HepG2 (cell line): ENCODE results near the gene CNTN5. TPM values are rescaled to one million over a fixed set of nuclear protein-coding genes. Genes with fewer than 3 reads are reported as not detected.

Source experiments
- ATAC-seq: fragments of 200-7000 bp; cut with Tn5 transposase; 3 replicates; pipeline ENCODE4 v1.9.1; 2020; ENCODE audit warnings: mild to moderate bottlenecking, moderate library complexity
- BruUV-seq: library from RNA; stranded (reverse); fragments of 400-500 nt; replicated peaks from 2 replicates; lab custom pipeline; 2021; lab: Mats Ljungman, UMichigan
- CTCF ChIA-PET: fragments of 300-600 bp; formaldehyde crosslinking; extraction: SDS; loops from one replicate; lab custom pipeline; 2021; ENCODE audit warnings: low total read pairs, inconsistent platforms, low intra/inter-chr PET ratio; lab: Yijun Ruan, JAX
- POLR2A ChIA-PET: fragments of 350-600 bp; sonication (Branson Sonifier 250); formaldehyde crosslinking; loops from one replicate; lab custom pipeline; 2020; ENCODE audit warnings: antibody characterized with exemption, inconsistent platforms; lab: Yijun Ruan, JAX
- DNase-seq: peaks from one replicate; pipeline ENCODE4 v3.0.0-alpha.2; 2015; ENCODE audit warnings: low spot score
- FAIRE-seq: peaks from 3 replicates; lab custom pipeline; 2011; peaks lifted over from hg19 to GRCh38; lab: Jason Lieb, UNC
- H2AFZ ChIP-seq: one replicate; pipeline ENCODE4 v1.6.1; 2011; ENCODE audit warnings: low read length, inconsistent platforms
- H3K27ac ChIP-seq: fragments of 300-600 bp; 3 replicates; pipeline ENCODE4 v1.8.0; 2011; ENCODE audit warnings: mixed run types, mild to moderate bottlenecking, mixed read lengths, low read length, inconsistent platforms; ENCODE audit not compliant: insufficient read depth; ENCODE audit errors: extremely low read length
- H3K27me3 ChIP-seq, 2 experiments: fragments of 200-600 bp in 1 of 2; 2 replicates in 1 of 2; 3 replicates in 1 of 2; pipeline versions ENCODE4 v1.6.0 to v1.8.0; 2011; ENCODE audit warnings: low read length in 2 of 2, mild to moderate bottlenecking in 2 of 2, moderate library complexity in 2 of 2, inconsistent platforms in 1 of 2; ENCODE audit not compliant: insufficient read depth in 2 of 2, control insufficient read depth in 1 of 2
- H3K36me3 ChIP-seq, 2 experiments: fragments of 200-600 bp in 1 of 2; replicated peaks in 1 of 2; 2 replicates in 1 of 2; 3 replicates in 1 of 2; pipeline versions ENCODE4 v1.5.1 to v1.8.0; 2011; ENCODE audit warnings: low read length in 2 of 2, inconsistent platforms in 1 of 2; ENCODE audit not compliant: insufficient read depth in 2 of 2, control insufficient read depth in 1 of 2
- H3K4me1 ChIP-seq: 2 replicates; pipeline ENCODE4 v1.5.1; 2012; ENCODE audit warnings: low read length, inconsistent platforms; ENCODE audit not compliant: insufficient read depth
- H3K4me2 ChIP-seq: 2 replicates; pipeline ENCODE4 v1.6.0; 2011; ENCODE audit warnings: low read depth, low read length, inconsistent platforms
- H3K4me3 ChIP-seq, 3 experiments: fragments of 200-600 bp in 1 of 3; sonication (generic), shearing (Covaris generic) in 1 of 3; replicated peaks in 1 of 3; 2 replicates each; pipeline ENCODE4 v1.5.1; 2011 to 2016; ENCODE audit warnings: low read length in 3 of 3, inconsistent platforms in 2 of 3, low read depth in 2 of 3, mild to moderate bottlenecking in 2 of 3, control low read depth in 1 of 3, mixed read lengths in 1 of 3; ENCODE audit not compliant: insufficient read depth in 1 of 3
- H3K79me2 ChIP-seq: one replicate; pipeline ENCODE4 v1.6.1; 2011; ENCODE audit warnings: low read length, inconsistent platforms; ENCODE audit not compliant: insufficient read depth
- H3K9ac ChIP-seq: 2 replicates; pipeline ENCODE4 v1.6.0; 2011; ENCODE audit warnings: mild to moderate bottlenecking, low read depth, low read length, inconsistent platforms; ENCODE audit not compliant: insufficient read depth
- H3K9me3 ChIP-seq: 2 replicates; pipeline ENCODE4 v1.5.1; 2012; ENCODE audit warnings: mild to moderate bottlenecking, low read length
- H4K20me1 ChIP-seq: 2 replicates; pipeline ENCODE4 v1.6.0; 2011; ENCODE audit warnings: inconsistent platforms, mild to moderate bottlenecking, low read length, moderate library complexity; ENCODE audit not compliant: insufficient read depth
- ELF1 ChIP-seq: sonication (generic); formaldehyde crosslinking; IDR thresholded peaks from 2 replicates; pipeline ENCODE4 v1.4.0; 2020; ENCODE audit warnings: missing genetic modification reagents
- MED8 ChIP-seq: sonication (generic); formaldehyde crosslinking; IDR thresholded peaks from 2 replicates; pipeline ENCODE4 v1.8.1; 2023; ENCODE audit warnings: mild to moderate bottlenecking, missing genetic modification reagents; ENCODE audit not compliant: insufficient replicate concordance
- YEATS4 ChIP-seq: sonication (generic); formaldehyde crosslinking; IDR thresholded peaks from 2 replicates; pipeline ENCODE4 v1.4.0; 2020; ENCODE audit warnings: missing genetic modification reagents, borderline replicate concordance
- ZBTB25 ChIP-seq: IDR thresholded peaks from 2 replicates; pipeline ENCODE4 v1.6.1; 2018; ENCODE audit warnings: missing genetic modification reagents
- ZNF260 ChIP-seq: sonication (generic); formaldehyde crosslinking; IDR thresholded peaks from 2 replicates; pipeline ENCODE4 v1.4.0; 2020; ENCODE audit warnings: missing genetic modification reagents, low read depth, mild to moderate bottlenecking, borderline replicate concordance
- ZNF274 ChIP-seq: sonication (generic); formaldehyde crosslinking; IDR thresholded peaks from 2 replicates; pipeline ENCODE4 v1.5.1; 2020; ENCODE audit warnings: mild to moderate bottlenecking, missing genetic modification reagents
- ZNF564 ChIP-seq: sonication (generic); formaldehyde crosslinking; IDR thresholded peaks from 2 replicates; pipeline ENCODE4 v1.8.1; 2023; ENCODE audit warnings: mild to moderate bottlenecking, missing genetic modification reagents
- ZSCAN21 ChIP-seq: sonication (generic); formaldehyde crosslinking; IDR thresholded peaks from 2 replicates; pipeline ENCODE4 v1.8.0; 2022; ENCODE audit warnings: mild to moderate bottlenecking, missing genetic modification reagents, moderate library complexity, borderline replicate concordance
- WGBS: methylation state at CpG from one replicate; pipeline ENCODE4 v1.1.6; 2017; ENCODE audit warnings: low lambda C conversion rate; 5-methylcytosine and 5-hydroxymethylcytosine counted together
- in situ Hi-C: cut with HindIII; loops from 2 replicates; pipeline ENCODE4 v1.10.0; 2017; ENCODE audit warnings: low pct_unique_long_range_greater_than_20kb; ENCODE audit not compliant: extremely low pct_ligation_motif_present
- intact Hi-C: fragments of 100-400 bp; cut with micrococcal nuclease; formaldehyde crosslinking; loops from one replicate; pipeline ENCODE4 v1.10.0; 2022; ENCODE audit not compliant: unreplicated experiment
- polyA plus RNA-seq, 8 experiments: library from polyadenylated mRNA; depleted of rRNA in 3 of 8; stranded (reverse) in 7 of 8; unstranded in 1 of 8; fragments of >200 nt; fragmentation: Illumina TruSeq in 4 of 8; extraction: Trizol in 4 of 8; gene quantifications; 2 replicates each; pipeline versions ENCODE4 v1.2.1 to v1.2.3, GENCODE V29; 2011 to 2016; ENCODE audit warnings: low read depth in 4 of 8, missing spikeins in 1 of 8, mixed read lengths in 1 of 8; ENCODE audit not compliant: insufficient read depth in 1 of 8
- total RNA-seq, 5 experiments: library from RNA; depleted of rRNA; stranded (reverse); fragments of >200 nt; fragmentation: Illumina TruSeq; extraction: Trizol; gene quantifications; 2 replicates each; pipeline ENCODE4 v1.2.3, GENCODE V29; 2016; ENCODE audit warnings: low read depth in 1 of 5
- TF ChIP-seq, protein P1 (sequence below): sonication (generic); formaldehyde crosslinking; IDR thresholded peaks from 2 replicates; pipeline ENCODE4 v1.5.0; 2020; ENCODE audit warnings: missing genetic modification reagents
- TF ChIP-seq, protein P2 (sequence below): IDR thresholded peaks from 2 replicates; pipeline ENCODE4 v1.6.1; 2016; ENCODE audit warnings: control low read depth

CNTN5 gene
- total and polyA plus RNA-seq, 2 of the 13 experiments (the other 11 are each of a cell fraction or from before 2014, with no cell fraction given) = not detected

GRCh38 chr11:99614352-99614751, 593.6 kb downstream of the CNTN5 start:
- no peak overlapping the region for H3K4me3 ChIP-seq
- intact Hi-C loops = no loop called here
- CTCF ChIA-PET = no interaction called here
- H3K27me3 ChIP-seq = no peaks in the 10 kb centered on the region
- no peak for FAIRE-seq
- no peaks in the 10 kb centered on the region for H3K36me3 ChIP-seq
- no peak for DNase-seq
- no peak overlapping the region for H2AFZ ChIP-seq
- POLR2A ChIA-PET = no interaction called here
- no peak for TF ChIP-seq YEATS4
- TF ChIP-seq, protein P1, sequence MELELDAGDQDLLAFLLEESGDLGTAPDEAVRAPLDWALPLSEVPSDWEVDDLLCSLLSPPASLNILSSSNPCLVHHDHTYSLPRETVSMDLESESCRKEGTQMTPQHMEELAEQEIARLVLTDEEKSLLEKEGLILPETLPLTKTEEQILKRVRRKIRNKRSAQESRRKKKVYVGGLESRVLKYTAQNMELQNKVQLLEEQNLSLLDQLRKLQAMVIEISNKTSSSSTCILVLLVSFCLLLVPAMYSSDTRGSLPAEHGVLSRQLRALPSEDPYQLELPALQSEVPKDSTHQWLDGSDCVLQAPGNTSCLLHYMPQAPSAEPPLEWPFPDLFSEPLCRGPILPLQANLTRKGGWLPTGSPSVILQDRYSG (CRISPR knock-in tag) = no peak
- TF ChIP-seq ZNF564 = no peak
- TF ChIP-seq ZSCAN21 = no peak
- TF ChIP-seq ZNF274 (CRISPR knock-in tag) = no peak
- no peak for TF ChIP-seq ZBTB25
- no peak for TF ChIP-seq ZNF260 (CRISPR knock-in tag)
- TF ChIP-seq ELF1 = no peak
- no peak for TF ChIP-seq MED8
- TF ChIP-seq, protein P2, sequence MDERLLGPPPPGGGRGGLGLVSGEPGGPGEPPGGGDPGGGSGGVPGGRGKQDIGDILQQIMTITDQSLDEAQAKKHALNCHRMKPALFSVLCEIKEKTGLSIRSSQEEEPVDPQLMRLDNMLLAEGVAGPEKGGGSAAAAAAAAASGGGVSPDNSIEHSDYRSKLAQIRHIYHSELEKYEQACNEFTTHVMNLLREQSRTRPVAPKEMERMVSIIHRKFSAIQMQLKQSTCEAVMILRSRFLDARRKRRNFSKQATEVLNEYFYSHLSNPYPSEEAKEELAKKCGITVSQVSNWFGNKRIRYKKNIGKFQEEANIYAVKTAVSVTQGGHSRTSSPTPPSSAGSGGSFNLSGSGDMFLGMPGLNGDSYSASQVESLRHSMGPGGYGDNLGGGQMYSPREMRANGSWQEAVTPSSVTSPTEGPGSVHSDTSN (CRISPR knock-in tag) = no peak
- TF ChIP-seq, all 625 proteins: peak for 0
- WGBS = 0% methylated on average over 3 of the region's 3 CpGs
- Histone ChIP-seq H3K4me1 (no peaks in the 10 kb centered on the region), H3K9ac (no peak overlapping the region), H4K20me1 (no peaks in the 10 kb centered on the region), H3K4me2 (no peak overlapping the region), H3K79me2 (no peaks in the 10 kb centered on the region), H3K9me3 (no peaks in the 10 kb centered on the region), H3K27ac (no peak overlapping the region)
- ATAC-seq = no peak
- no TSS peak for BruUV-seq
- in situ Hi-C loops = no loop called here
